Activated naive CD4-positive, alpha-beta T cell treated with anti-CD3 and anti-CD28 coated beads, Interleukin-2, amount 10 ng/mL, durations not matched to agents 7 days and 5 days (primary cell): ENCODE data around the gene PREP.
"Not testable (repeated sequence)": the region's sequence is repeated elsewhere in the genome, so short reads cannot be mapped to it uniquely, and the experiment has no call there.

Source experiments
- CTCF ChIA-PET: fragments of 350-600 bp; sonication (Branson Sonifier 250); formaldehyde crosslinking; loops from one replicate; lab custom pipeline; 2021; ENCODE audit warnings: antibody characterized with exemption; lab: Charles Lee
- DNase-seq: peaks from one replicate; pipeline ENCODE4 v3.0.0-alpha.2; 2020
- H3K27ac Mint-ChIP-seq: one replicate; pipeline ENCODE4 v1.8.0; 2021; ENCODE audit warnings: mild to moderate bottlenecking, moderate library complexity, mixed read lengths
- H3K27me3 Mint-ChIP-seq: one replicate; pipeline ENCODE4 v1.8.0; 2021; ENCODE audit warnings: mild to moderate bottlenecking, mixed read lengths
- H3K36me3 Mint-ChIP-seq: one replicate; pipeline ENCODE4 v1.8.0; 2021; ENCODE audit warnings: mixed read lengths
- H3K4me1 Mint-ChIP-seq: one replicate; pipeline ENCODE4 v1.8.0; 2021; ENCODE audit warnings: mixed read lengths
- H3K4me3 Mint-ChIP-seq: one replicate; pipeline ENCODE4 v1.8.0; 2021; ENCODE audit warnings: mild to moderate bottlenecking, moderate library complexity, mixed read lengths
- H3K9me3 Mint-ChIP-seq: one replicate; pipeline ENCODE4 v1.8.0; 2021; ENCODE audit warnings: mixed read lengths

The PREP gene

GRCh38 chr6:105424175-105424783 lies 21.4 kb upstream of the PREP start:
- H3K4me3 Mint-ChIP-seq = no peak overlapping the region
- DNase-seq = peak; percentile 73
- no peaks in the 10 kb centered on the region for H3K4me1 Mint-ChIP-seq
- H3K36me3 Mint-ChIP-seq = no peaks in the 10 kb centered on the region
- H3K9me3 Mint-ChIP-seq = no peaks in the 10 kb centered on the region
- CTCF ChIA-PET = interaction anchor here (1.0 to 4.3 kb wide), 4 partner anchors 8 to 337 kb away, joined by 3 to 21 read pairs (median 19); no protein-coding TSS in a partner anchor
- peaks cover 8% of the 10 kb centered on the region for H3K27me3 Mint-ChIP-seq
- no peak overlapping the region for H3K27ac Mint-ChIP-seq

GRCh38 chr6:105416971-105417370 lies 14.1 kb upstream of the PREP start:
- DNase-seq, CTCF ChIA-PET, H3K4me3 Mint-ChIP-seq, H3K36me3 Mint-ChIP-seq, H3K27ac Mint-ChIP-seq, H3K4me1 Mint-ChIP-seq, H3K9me3 Mint-ChIP-seq: not testable (repeated sequence)
- peaks cover 23% of the 10 kb centered on the region for H3K27me3 Mint-ChIP-seq

- Mint-ChIP-seq H3K27ac (no peak overlapping the region), H3K9me3 (no peaks in the 10 kb centered on the region), H3K36me3 (no peaks in the 10 kb centered on the region), H3K27me3 (peaks cover 43% of the 10 kb centered on the region), H3K4me3 (no peak overlapping the region), H3K4me1 (no peaks in the 10 kb centered on the region)
- no peak for DNase-seq
- CTCF ChIA-PET = no interaction called here
Observed at GRCh38 chr6:105409734-105410133, 6.9 kb upstream of the PREP start.

DNA sequence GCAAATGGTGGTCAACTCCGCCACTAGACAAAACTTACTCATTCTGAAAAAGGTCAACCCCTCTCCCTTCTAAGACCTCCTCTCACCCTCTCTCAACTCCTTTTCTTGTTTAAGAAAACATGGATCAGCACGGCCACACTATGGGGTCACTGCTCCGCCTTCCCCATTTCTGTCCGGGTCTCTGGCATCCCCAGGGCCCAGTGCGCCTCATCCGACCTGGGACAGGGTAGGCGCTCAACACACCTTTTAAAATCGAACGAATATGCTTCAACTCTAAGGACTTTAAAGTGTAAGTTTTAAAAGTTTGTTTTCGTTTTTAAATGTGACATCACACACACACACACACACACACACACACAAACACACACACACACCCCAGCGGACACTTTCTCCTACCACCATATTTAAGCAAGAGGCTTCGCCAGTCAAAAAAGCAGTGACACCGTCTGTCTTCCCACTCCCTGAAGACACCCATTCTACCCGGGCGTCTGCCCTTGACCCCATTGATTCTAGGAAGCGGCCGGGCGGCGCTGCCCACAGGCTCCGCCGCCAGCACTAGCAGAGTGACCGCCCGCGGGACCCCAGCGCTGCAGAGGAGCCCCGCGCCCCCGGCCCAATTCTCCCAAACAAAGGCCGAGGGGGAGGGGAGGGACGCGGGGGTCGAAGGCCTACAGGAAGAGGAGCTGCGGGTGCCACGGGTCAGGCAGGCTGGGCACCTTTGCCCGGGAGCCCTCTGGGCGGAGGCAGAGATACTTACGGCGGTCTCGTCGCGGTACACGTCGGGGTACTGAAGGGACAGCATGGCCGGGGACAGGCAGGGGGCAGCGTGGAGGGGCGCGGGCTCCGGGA lies 568 bp downstream of the PREP start:
- Mint-ChIP-seq H3K4me1 (peaks cover 58% of the 10 kb centered on the region), H3K27me3 (peaks cover 8% of the 10 kb centered on the region), H3K27ac (peak overlapping the region; percentile 81), H3K36me3 (peaks cover 7% of the 10 kb centered on the region), H3K4me3 (peak overlapping the region; percentile 92), H3K9me3 (no peaks in the 10 kb centered on the region)
- CTCF ChIA-PET = interaction anchor here (0.8 to 1.6 kb wide), 11 partner anchors 8 to 842 kb away, joined by 3 to 10 read pairs (median 3); no protein-coding TSS in a partner anchor
- peak; percentile 51 for DNase-seq

- CTCF ChIA-PET = interaction anchor here (1.6 kb wide), 1 partner anchor 314 kb away, joined by 7 read pairs; no protein-coding TSS in a partner anchor
- Mint-ChIP-seq H3K27me3 (peaks cover 8% of the 10 kb centered on the region), H3K36me3 (peaks cover 10% of the 10 kb centered on the region), H3K4me1 (peaks cover 58% of the 10 kb centered on the region), H3K9me3 (no peaks in the 10 kb centered on the region), H3K27ac (peak overlapping the region; percentile 13), H3K4me3 (peak overlapping the region; percentile 92)
- no peak for DNase-seq
Observed at GRCh38 chr6:105401247-105402089, 1.4 kb downstream of the PREP start.

DNA sequence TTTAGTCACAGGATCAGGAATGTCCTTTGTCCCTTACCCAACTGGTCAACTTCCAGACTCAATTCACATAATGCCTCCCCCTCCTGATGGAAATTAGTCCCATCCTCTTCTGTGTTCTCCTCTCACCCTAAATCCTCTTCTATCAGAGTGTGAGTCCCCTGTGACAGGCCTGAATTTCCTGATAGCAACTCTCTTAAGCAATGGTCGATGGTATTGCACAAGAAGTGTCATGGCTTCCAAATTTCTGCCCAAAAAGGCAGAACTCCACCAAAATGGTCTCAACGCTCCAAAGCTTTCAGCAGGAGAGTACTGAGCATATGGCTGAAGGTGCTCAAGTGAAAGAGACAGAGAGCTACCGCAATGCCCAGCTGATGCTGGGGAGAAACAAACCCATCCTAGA lies 2.4 kb downstream of the PREP start:
- CTCF ChIA-PET = interaction anchor here (1.6 kb wide), 1 partner anchor 313 kb away, joined by 7 read pairs; no protein-coding TSS in a partner anchor
- Mint-ChIP-seq H3K9me3 (no peaks in the 10 kb centered on the region), H3K4me1 (peaks cover 58% of the 10 kb centered on the region), H3K27me3 (peaks cover 5% of the 10 kb centered on the region), H3K4me3 (no peak overlapping the region), H3K36me3 (peaks cover 17% of the 10 kb centered on the region), H3K27ac (no peak overlapping the region)
- no peak for DNase-seq

DNA sequence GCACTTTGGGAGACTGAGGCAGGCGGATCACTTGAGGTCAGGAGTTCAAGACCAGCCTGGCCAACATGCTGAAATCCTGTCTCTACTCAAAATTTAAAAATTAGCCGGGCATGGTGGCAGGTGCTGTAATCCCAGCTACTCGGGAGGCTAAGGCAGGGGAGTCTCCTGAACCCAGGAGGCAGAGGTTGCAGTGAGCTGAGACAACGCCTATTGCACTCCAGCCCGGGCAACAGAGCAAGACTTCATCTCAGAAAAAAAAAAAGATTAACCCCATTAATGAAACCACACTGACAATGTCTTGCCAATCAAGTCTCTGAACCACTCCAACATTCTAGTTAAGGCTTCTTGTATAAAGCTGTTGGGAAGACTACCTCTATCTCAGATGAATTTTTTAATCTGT lies 4.0 kb downstream of the PREP start:
- Mint-ChIP-seq H3K27me3 (no peaks in the 10 kb centered on the region), H3K9me3 (no peaks in the 10 kb centered on the region), H3K27ac (no peak overlapping the region), H3K4me3 (no peak overlapping the region), H3K36me3 (peaks cover 17% of the 10 kb centered on the region), H3K4me1 (peaks cover 54% of the 10 kb centered on the region)
- CTCF ChIA-PET = interaction anchor here (0.6 to 1.1 kb wide), 4 partner anchors 12 to 904 kb away, joined by 3 to 6 read pairs (median 4); no protein-coding TSS in a partner anchor
- DNase-seq = no peak

DNA sequence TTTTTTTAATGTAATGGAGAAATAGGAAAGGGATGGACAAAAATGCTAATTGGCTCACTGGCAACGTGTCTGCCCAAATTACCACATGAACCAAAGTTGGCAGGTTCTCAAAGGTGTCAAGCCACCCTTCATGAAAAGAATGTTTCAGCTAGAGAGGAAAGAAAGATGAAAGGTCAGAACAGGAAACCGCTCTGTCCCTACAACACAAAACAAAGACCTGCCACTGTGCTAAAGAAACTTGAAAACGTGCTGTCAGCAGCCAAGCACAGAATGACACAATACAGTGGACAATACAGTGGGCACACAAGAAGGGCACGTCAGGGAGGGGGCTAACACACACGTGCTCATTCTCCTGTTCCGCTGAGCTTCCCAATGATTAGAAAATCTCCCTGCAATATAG lies 4.9 kb downstream of the PREP start:
- no peak for DNase-seq
- no peak overlapping the region for H3K4me3 Mint-ChIP-seq
- no peak overlapping the region for H3K27ac Mint-ChIP-seq
- H3K9me3 Mint-ChIP-seq = no peaks in the 10 kb centered on the region
- no peaks in the 10 kb centered on the region for H3K27me3 Mint-ChIP-seq
- CTCF ChIA-PET = interaction anchor here (0.7 to 1.5 kb wide), 3 partner anchors 72 to 755 kb away, joined by 3 to 4 read pairs (median 3); no protein-coding TSS in a partner anchor
- peaks cover 17% of the 10 kb centered on the region for H3K36me3 Mint-ChIP-seq
- H3K4me1 Mint-ChIP-seq = peaks cover 49% of the 10 kb centered on the region

- no peaks in the 10 kb centered on the region for H3K4me1 Mint-ChIP-seq
- no peaks in the 10 kb centered on the region for H3K9me3 Mint-ChIP-seq
- H3K4me3 Mint-ChIP-seq = no peak overlapping the region
- H3K36me3 Mint-ChIP-seq = peaks cover 30% of the 10 kb centered on the region
- no peak for DNase-seq
- CTCF ChIA-PET = no interaction called here
- H3K27me3 Mint-ChIP-seq = no peaks in the 10 kb centered on the region
- H3K27ac Mint-ChIP-seq = no peak overlapping the region
Observed at GRCh38 chr6:105391705-105392104, 11.2 kb downstream of the PREP start.

GRCh38 chr6:105389543-105389942 lies 13.3 kb downstream of the PREP start:
- no peak for DNase-seq
- Mint-ChIP-seq H3K9me3 (no peaks in the 10 kb centered on the region), H3K36me3 (peaks cover 26% of the 10 kb centered on the region), H3K27ac (peak overlapping the region; percentile 2), H3K4me3 (no peak overlapping the region), H3K27me3 (no peaks in the 10 kb centered on the region), H3K4me1 (no peaks in the 10 kb centered on the region)
- CTCF ChIA-PET = no interaction called here

GRCh38 chr6:105388392-105388791 lies 14.5 kb downstream of the PREP start:
- Mint-ChIP-seq H3K4me3 (no peak overlapping the region), H3K27me3 (no peaks in the 10 kb centered on the region), H3K9me3 (no peaks in the 10 kb centered on the region), H3K4me1 (peaks cover 8% of the 10 kb centered on the region), H3K36me3 (peaks cover 32% of the 10 kb centered on the region), H3K27ac (no peak overlapping the region)
- no peak for DNase-seq
- CTCF ChIA-PET = no interaction called here

GRCh38 chr6:105384004-105384403 lies 18.9 kb downstream of the PREP start:
- no peak overlapping the region for H3K4me3 Mint-ChIP-seq
- H3K4me1 Mint-ChIP-seq = peaks cover 20% of the 10 kb centered on the region
- no peak for DNase-seq
- peaks cover 18% of the 10 kb centered on the region for H3K36me3 Mint-ChIP-seq
- no peak overlapping the region for H3K27ac Mint-ChIP-seq
- no peaks in the 10 kb centered on the region for H3K9me3 Mint-ChIP-seq
- H3K27me3 Mint-ChIP-seq = no peaks in the 10 kb centered on the region
- CTCF ChIA-PET = no interaction called here

DNA sequence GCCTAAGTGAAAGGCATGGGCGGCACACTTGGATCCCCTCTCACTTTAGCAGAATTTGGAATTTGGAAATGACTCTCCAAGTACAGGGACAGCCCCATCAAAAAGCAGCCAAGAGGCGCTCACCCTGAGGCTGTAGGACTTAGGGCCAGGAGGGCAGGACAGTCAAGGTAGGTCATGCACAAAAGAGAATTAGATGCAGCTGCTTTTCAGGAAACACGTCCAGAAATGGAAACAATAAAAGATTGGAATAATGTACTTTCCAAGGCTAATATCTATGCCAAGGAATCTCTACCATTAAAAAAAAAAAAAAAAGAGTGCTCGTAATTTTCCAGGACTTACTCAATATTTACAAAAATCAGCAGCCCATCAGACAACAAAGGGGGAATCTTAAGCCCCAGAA lies 19.9 kb downstream of the PREP start:
- Mint-ChIP-seq H3K4me1 (peaks cover 23% of the 10 kb centered on the region), H3K27ac (no peak overlapping the region), H3K27me3 (no peaks in the 10 kb centered on the region), H3K9me3 (no peaks in the 10 kb centered on the region), H3K4me3 (no peak overlapping the region), H3K36me3 (peaks cover 14% of the 10 kb centered on the region)
- CTCF ChIA-PET = no interaction called here
- no peak for DNase-seq

DNA sequence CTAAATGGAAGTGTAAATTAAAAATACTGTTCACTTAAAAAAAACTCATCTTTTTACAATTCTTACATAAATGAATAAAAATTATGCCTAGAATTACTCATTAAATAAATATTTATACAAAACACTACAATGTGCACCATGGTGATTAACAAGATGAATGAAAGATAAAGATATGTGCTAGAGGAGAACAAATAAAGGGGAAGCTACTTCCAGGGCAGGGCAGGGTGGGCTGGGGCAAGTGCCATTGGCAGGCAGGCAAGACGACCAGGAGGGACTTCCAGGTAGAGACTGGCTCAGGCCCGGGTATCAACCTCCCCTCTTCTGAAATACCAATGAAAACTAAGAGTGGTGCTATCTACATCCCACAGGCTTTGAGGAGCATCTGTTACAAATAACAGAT lies 20.4 kb downstream of the PREP start:
- H3K27me3 Mint-ChIP-seq = no peaks in the 10 kb centered on the region
- no peak overlapping the region for H3K27ac Mint-ChIP-seq
- H3K4me1 Mint-ChIP-seq = peaks cover 23% of the 10 kb centered on the region
- no peak overlapping the region for H3K4me3 Mint-ChIP-seq
- CTCF ChIA-PET = no interaction called here
- DNase-seq = no peak
- H3K36me3 Mint-ChIP-seq = peaks cover 15% of the 10 kb centered on the region
- no peaks in the 10 kb centered on the region for H3K9me3 Mint-ChIP-seq
